ENCODE results near the gene RPRD1B. TPM values are rescaled to one million over a fixed set of nuclear protein-coding genes. Genes with fewer than 3 reads are reported as not detected.
A peak's percentile ranks its signal among the peaks of the same experiment; 100 is the strongest.

RPRD1B gene, protein sequence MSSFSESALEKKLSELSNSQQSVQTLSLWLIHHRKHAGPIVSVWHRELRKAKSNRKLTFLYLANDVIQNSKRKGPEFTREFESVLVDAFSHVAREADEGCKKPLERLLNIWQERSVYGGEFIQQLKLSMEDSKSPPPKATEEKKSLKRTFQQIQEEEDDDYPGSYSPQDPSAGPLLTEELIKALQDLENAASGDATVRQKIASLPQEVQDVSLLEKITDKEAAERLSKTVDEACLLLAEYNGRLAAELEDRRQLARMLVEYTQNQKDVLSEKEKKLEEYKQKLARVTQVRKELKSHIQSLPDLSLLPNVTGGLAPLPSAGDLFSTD
- 10 to 100 TPM; 22.7 to 42.5 TPM for total RNA-seq

DNA sequence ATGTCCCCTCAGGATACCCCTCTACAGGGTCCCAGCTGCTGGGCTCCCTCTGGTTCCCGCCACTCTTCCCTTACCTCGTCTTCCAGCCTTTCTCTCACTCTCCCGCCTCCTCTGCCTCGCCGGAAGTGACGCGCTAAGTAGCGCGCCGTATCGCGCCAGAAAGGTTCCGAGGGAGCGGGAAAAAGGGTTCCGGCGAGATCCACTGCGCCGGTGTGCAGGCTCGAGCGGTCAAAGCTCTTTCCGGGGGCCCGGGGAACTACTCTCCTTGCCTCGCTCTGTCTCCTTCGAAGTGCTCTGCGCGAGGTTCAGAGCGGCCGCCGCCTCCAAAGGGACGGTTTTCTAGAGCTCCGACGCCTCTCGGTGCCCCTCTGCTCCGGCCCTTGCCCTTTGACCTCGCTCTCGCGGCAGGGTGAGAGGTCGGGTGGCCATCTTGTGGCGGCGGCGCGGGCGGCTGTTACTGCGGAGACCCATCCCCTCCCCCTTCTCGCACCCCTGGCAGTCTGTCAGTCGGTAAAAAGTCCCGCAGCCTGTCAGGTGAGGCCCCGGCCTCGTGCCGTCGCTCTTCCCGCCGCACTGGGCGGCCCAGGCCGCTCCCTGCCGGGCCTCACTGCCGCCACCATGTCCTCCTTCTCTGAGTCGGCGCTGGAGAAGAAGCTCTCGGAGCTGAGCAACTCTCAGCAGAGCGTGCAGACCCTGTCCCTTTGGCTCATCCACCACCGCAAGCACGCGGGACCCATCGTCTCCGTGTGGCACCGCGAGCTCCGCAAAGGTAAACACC, at the start of gene RPRD1B, which contains the start of gene TTI1:
Gene RPRD1B, plus strand, starts transcription at position 417 of the 778 bp plus-strand sequence. Its CDS starts 202 bp downstream, at position 619.
Gene TTI1, minus strand, starts transcription at position 127 of the 778 bp plus-strand sequence. CDS start 19,640 bp downstream, outside the sequence.
- H3K4me3 ChIP-seq: peak within 1 kb of the TSS; percentile 99
- H3K27me3 ChIP-seq: no peaks in the 10 kb centered on the region
- no peaks in the 10 kb centered on the region for H3K36me3 ChIP-seq
- TF ChIP-seq, protein P1, sequence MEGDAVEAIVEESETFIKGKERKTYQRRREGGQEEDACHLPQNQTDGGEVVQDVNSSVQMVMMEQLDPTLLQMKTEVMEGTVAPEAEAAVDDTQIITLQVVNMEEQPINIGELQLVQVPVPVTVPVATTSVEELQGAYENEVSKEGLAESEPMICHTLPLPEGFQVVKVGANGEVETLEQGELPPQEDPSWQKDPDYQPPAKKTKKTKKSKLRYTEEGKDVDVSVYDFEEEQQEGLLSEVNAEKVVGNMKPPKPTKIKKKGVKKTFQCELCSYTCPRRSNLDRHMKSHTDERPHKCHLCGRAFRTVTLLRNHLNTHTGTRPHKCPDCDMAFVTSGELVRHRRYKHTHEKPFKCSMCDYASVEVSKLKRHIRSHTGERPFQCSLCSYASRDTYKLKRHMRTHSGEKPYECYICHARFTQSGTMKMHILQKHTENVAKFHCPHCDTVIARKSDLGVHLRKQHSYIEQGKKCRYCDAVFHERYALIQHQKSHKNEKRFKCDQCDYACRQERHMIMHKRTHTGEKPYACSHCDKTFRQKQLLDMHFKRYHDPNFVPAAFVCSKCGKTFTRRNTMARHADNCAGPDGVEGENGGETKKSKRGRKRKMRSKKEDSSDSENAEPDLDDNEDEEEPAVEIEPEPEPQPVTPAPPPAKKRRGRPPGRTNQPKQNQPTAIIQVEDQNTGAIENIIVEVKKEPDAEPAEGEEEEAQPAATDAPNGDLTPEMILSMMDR (IDR thresholded peaks at IDR 0.05): no peak
- intact Hi-C loops (cut with DNase I): no loop called here
- peak; percentile 94 for DNase-seq
- H3K27ac ChIP-seq: peak within 1 kb of the TSS; percentile 88
- H3K9ac ChIP-seq (ENCODE audit: low read depth in 2 of 2, low read length in 2 of 2): peak within 1 kb of the TSS; percentile 89 to 96
- H3K9me3 ChIP-seq: no peaks in the 10 kb centered on the region
- peaks cover 8% of the 10 kb centered on the region for H3K4me1 ChIP-seq

DNA sequence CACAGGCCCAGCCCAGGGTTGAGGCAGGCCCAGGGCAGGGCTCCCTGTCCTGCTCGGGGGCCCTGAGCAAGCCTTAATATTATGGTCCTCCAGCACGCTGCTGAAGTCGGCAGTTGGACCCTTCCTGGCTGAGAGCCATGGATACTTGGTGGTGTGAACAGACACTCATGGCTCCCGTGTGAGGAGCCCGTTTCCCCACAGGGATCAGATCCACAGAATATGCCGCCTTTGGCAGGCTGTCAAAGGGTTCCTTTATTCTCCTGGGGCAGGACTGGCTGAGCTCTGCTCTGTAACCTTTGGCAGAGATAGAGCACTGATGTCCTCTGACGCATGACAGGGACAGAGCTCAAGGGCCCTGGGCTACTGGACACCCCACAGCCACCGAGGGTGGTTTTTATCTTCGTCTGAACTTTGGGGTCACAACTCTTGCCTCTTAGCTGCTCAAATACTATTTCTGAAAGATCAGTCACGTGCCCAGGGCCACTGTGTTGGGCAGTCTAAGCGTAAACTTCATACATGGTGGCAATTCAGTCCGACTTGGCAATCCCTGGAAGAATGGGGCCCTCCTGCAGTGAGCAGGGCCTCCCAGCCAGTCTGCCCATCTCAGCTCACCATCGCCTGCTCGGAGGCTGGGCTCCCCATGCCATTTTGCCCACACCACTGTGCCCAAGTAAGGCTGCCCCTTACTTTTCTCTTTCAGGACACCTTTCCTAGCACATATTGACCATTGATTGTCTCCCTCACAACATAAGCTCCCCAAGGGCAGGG, 49.3 kb upstream of the RPRD1B start:
- Histone ChIP-seq H3K27me3 (no peaks in the 10 kb centered on the region), H3K4me3 (no peak overlapping the region), H3K9ac (ENCODE audit: low read depth in 2 of 2, low read length in 2 of 2) (no peak overlapping the region), H3K4me1 (no peaks in the 10 kb centered on the region), H3K36me3 (no peaks in the 10 kb centered on the region), H3K9me3 (no peaks in the 10 kb centered on the region), H3K27ac (no peak overlapping the region)
- intact Hi-C loops (cut with DNase I): no loop called here
- TF ChIP-seq, protein P1 (IDR thresholded peaks at IDR 0.05): no peak
- DNase-seq: no peak

DNA sequence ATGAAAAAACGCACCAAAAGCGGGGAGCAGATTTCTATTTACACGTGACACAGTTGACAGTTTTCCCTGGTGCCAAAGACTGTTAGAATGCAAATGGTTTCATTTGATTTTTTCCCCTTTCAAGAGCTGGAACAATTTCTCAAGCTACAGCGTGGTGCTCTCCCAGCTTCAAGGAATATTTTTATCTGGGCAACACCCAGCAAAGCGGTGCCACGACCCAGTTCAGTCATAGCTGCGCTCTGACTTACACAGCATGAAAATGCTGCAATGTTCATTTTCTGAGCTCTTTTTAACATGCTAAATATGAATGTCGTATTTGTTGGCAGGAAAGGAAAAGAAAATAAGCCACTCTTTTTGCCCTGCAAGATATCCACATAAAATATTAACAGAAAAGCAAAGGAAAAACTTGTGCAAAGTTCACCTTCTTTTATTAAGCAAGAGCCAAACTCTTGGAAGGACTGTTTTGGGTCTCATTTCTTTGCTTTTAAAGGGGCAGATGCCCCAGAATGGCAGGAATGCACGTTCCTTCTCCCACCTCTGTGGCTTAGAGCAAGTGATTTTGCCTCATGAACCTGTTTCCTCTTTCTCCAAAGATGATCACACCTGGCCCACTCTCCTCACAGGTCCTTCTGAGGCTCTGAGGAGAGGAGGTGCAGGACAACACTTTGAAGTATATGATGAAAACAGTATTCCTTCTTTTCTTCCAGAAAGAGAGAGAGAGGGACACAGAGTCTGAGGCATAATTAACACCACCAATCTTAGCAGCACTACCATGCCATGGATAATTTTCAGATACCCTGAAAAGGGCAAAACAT, 47.3 kb upstream of the RPRD1B start:
- no peaks in the 10 kb centered on the region for H3K27me3 ChIP-seq
- intact Hi-C loops (cut with DNase I): no loop called here
- H3K27ac ChIP-seq: no peak overlapping the region
- TF ChIP-seq, protein P1 (IDR thresholded peaks at IDR 0.05): no peak
- no peak overlapping the region for H3K4me3 ChIP-seq
- no peaks in the 10 kb centered on the region for H3K9me3 ChIP-seq
- peak overlapping the region in 1 of 2 donors; percentile 4 for H3K9ac ChIP-seq (ENCODE audit: low read depth in 2 of 2, low read length in 2 of 2)
- DNase-seq: no peak
- no peaks in the 10 kb centered on the region for H3K36me3 ChIP-seq
- H3K4me1 ChIP-seq: peaks cover 10% of the 10 kb centered on the region

DNA sequence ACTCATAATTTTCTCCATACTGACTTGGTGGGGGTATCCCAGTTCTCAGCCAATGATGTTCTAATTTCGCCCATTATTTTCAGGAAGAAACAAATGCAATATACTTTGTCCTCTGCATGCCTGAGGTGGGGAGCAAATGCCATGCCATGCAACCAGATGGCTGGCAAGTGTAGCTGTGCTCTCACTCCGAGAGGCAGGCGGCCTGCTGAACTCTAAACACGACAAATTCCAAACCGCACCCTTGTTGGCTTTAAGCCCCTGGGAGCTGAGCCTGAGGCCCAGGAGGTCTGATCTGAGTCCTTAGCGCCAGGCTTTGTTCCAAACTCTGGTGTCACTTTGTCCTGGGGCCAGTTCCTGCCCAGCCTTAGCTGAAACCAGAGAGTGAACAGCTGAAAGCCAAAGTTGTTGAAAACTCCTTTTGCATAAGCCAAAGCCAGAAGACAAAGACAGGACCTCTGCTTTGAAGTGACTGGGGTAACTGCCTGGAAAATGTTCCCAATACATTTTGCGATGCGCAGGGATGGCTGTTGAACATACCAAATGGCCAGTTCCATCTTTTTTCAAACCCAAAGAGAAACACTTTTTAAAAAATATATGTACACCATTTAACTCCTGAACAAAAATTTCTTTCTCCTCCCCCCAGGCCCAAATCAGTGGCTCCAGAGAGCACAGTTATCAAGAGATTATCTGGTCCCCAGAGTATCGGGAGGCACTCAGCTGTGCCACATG, 46.5 kb upstream of the RPRD1B start:
- Histone ChIP-seq H3K4me1 (peaks cover 13% of the 10 kb centered on the region), H3K27me3 (no peaks in the 10 kb centered on the region), H3K27ac (no peak overlapping the region), H3K9ac (ENCODE audit: low read depth in 2 of 2, low read length in 2 of 2) (no peak overlapping the region), H3K4me3 (no peak overlapping the region), H3K36me3 (no peaks in the 10 kb centered on the region), H3K9me3 (no peaks in the 10 kb centered on the region)
- TF ChIP-seq, protein P1 (IDR thresholded peaks at IDR 0.05): no peak
- no peak for DNase-seq
- intact Hi-C loops (cut with DNase I): no loop called here

All from colonic mucosa (tissue), 4 donors.